HCT116 (cell line): ENCODE results near the gene AOAH. TPM values are rescaled to one million over a fixed set of nuclear protein-coding genes. Genes with fewer than 3 reads are reported as not detected.

ENCODE experiments used
- ATAC-seq: fragments of 200-7000 bp; cut with Tn5 transposase; 2 replicates; pipeline ENCODE4 v1.9.1; 2020; ENCODE audit warnings: mild to moderate bottlenecking, moderate library complexity
- BruUV-seq: library from RNA; stranded (reverse); fragments of 400-500 nt; replicated peaks from 2 replicates; lab custom pipeline; 2021; lab: Mats Ljungman, UMichigan
- CTCF ChIA-PET: fragments of 300-600 bp; sonication (Branson Sonifier 250); formaldehyde crosslinking; loops from one replicate; lab custom pipeline; 2021; ENCODE audit warnings: antibody characterized with exemption; lab: Charles Lee
- POLR2A ChIA-PET: fragments of 300-600, 350-600 bp; sonication (Branson Sonifier 250); formaldehyde crosslinking; loops from one replicate; lab custom pipeline; 2021; ENCODE audit warnings: antibody characterized with exemption; lab: Charles Lee
- RAD21 ChIA-PET, 2 experiments: fragments of 300-600 bp; sonication (Branson Sonifier 250); formaldehyde crosslinking; loops; one replicate each; lab custom pipeline; 2023; ENCODE audit warnings: low total read pairs in 2 of 2; ENCODE audit not compliant: uncharacterized antibody in 2 of 2, unreplicated experiment in 2 of 2, low non-redundant PET in 1 of 2; lab: Charles Lee
- DNase-seq: peaks from one replicate; pipeline ENCODE4 v3.0.0-alpha.2; 2010; ENCODE audit warnings: low read depth, low spot score
- H2AFZ ChIP-seq: fragments of 200-600 bp; shearing (Covaris generic), sonication (generic); 2 replicates; pipeline ENCODE4 v1.6.1; 2017; ENCODE audit warnings: low read depth, mixed run types, mixed read lengths, antibody characterized with exemption, low read length; ENCODE audit not compliant: poor library complexity, severe bottlenecking
- H3K27ac ChIP-seq: 2 replicates; pipeline ENCODE4 v1.5.1; 2012; ENCODE audit warnings: low read depth, low read length
- H3K27me3 ChIP-seq: fragments of 200-600 bp; sonication (generic); 2 replicates; pipeline ENCODE4 v1.6.1; 2016; ENCODE audit warnings: mixed run types, low read length, mixed read lengths; ENCODE audit not compliant: insufficient read depth
- H3K36me3 ChIP-seq, 2 experiments: fragments of 200-500 bp in 1 of 2; fragments of 200-600 bp in 1 of 2; sonication (Bioruptor generic) in 1 of 2; sonication (generic) in 1 of 2; 2 replicates each; pipeline versions ENCODE4 v1.5.1 to v1.6.1; 2014 to 2016; ENCODE audit warnings: low read length in 2 of 2, inconsistent platforms in 1 of 2, mixed read lengths in 1 of 2, mixed run types in 1 of 2; ENCODE audit not compliant: insufficient read depth in 2 of 2, control insufficient read depth in 1 of 2
- H3K4me1 ChIP-seq, 2 experiments: fragments of 200-600 bp in 1 of 2; sonication (generic) in 1 of 2; 2 replicates each; pipeline versions ENCODE4 v1.5.1 to v1.6.1; 2012 to 2017; ENCODE audit warnings: low read length in 2 of 2, inconsistent platforms in 1 of 2, mild to moderate bottlenecking in 1 of 2, mixed read lengths in 1 of 2, mixed run types in 1 of 2, moderate library complexity in 1 of 2; ENCODE audit not compliant: insufficient read depth in 2 of 2, control insufficient read depth in 1 of 2
- H3K4me2 ChIP-seq: fragments of 200-600 bp; sonication (generic); 2 replicates; pipeline ENCODE4 v1.6.1; 2017; ENCODE audit warnings: mixed run types, low read length, mixed read lengths
- H3K4me3 ChIP-seq, 2 experiments: fragments of 200-600 bp in 1 of 2; sonication (generic) in 1 of 2; replicated peaks in 1 of 2; 2 replicates each; pipeline ENCODE4 v1.5.1; 2011 to 2016; ENCODE audit warnings: low read length in 2 of 2, control low read depth in 1 of 2, low read depth in 1 of 2, mild to moderate bottlenecking in 1 of 2, mixed read lengths in 1 of 2, mixed run types in 1 of 2
- H3K79me2 ChIP-seq: fragments of 200-600 bp; sonication (generic); 2 replicates; pipeline ENCODE4 v1.6.1; 2017; ENCODE audit warnings: mild to moderate bottlenecking, mixed run types, low read length, moderate library complexity, mixed read lengths; ENCODE audit not compliant: insufficient read depth
- H3K9ac ChIP-seq: fragments of 200-600 bp; sonication (generic); 2 replicates; pipeline ENCODE4 v1.6.1; 2016; ENCODE audit warnings: low read length, mixed read lengths
- H3K9me2 ChIP-seq: fragments of 200-600 bp; sonication (generic), shearing (Covaris generic); 2 replicates; pipeline ENCODE4 v1.6.1; 2017; ENCODE audit warnings: mixed run types, mild to moderate bottlenecking, moderate library complexity; ENCODE audit not compliant: insufficient read depth
- H3K9me3 ChIP-seq, 2 experiments: fragments of 200-500 bp in 1 of 2; fragments of 200-600 bp in 1 of 2; sonication (Bioruptor generic) in 1 of 2; sonication (generic) in 1 of 2; 2 replicates each; pipeline ENCODE4 v1.6.1; 2014 to 2017; ENCODE audit warnings: low read length in 2 of 2, mixed read lengths in 2 of 2, inconsistent platforms in 1 of 2, low read depth in 1 of 2, mild to moderate bottlenecking in 1 of 2, mixed run types in 1 of 2, moderate library complexity in 1 of 2; ENCODE audit not compliant: control insufficient read depth in 1 of 2, insufficient read depth in 1 of 2
- H4K20me1 ChIP-seq: fragments of 200-600 bp; sonication (generic), shearing (Covaris generic); 2 replicates; pipeline ENCODE4 v1.6.1; 2017; ENCODE audit warnings: mixed run types, mild to moderate bottlenecking, moderate library complexity; ENCODE audit not compliant: insufficient read depth
- CBX3 ChIP-seq: IDR thresholded peaks from 2 replicates; pipeline ENCODE4 v1.6.1; 2012; ENCODE audit warnings: low read depth
- EGR1 ChIP-seq: IDR thresholded peaks from 2 replicates; pipeline ENCODE4 v1.6.1; 2012; ENCODE audit warnings: low read depth
- POLR2A ChIP-seq: IDR thresholded peaks from 2 replicates; pipeline ENCODE4 v1.7.0; 2011; ENCODE audit warnings: borderline replicate concordance; ENCODE audit not compliant: insufficient read depth, insufficient read length; ENCODE audit errors: extremely low read depth
- POLR2AphosphoS5 ChIP-seq: IDR thresholded peaks from 2 replicates; pipeline ENCODE4 v1.6.1; 2011; ENCODE audit warnings: mild to moderate bottlenecking, low read depth, low read length, moderate library complexity
- RAD21 ChIP-seq: IDR thresholded peaks from 2 replicates; pipeline ENCODE4 v1.6.1; 2012; ENCODE audit warnings: low read depth, mild to moderate bottlenecking
- SIN3A ChIP-seq: IDR thresholded peaks from 2 replicates; pipeline ENCODE4 v1.6.1; 2012; ENCODE audit warnings: low read depth
- SRF ChIP-seq: IDR thresholded peaks from 2 replicates; pipeline ENCODE4 v1.6.1; 2012; ENCODE audit warnings: low read depth
- TCF7L2 ChIP-seq: IDR thresholded peaks from 2 replicates; pipeline ENCODE4 v1.7.0; 2011; ENCODE audit warnings: borderline replicate concordance, inconsistent platforms; ENCODE audit not compliant: insufficient read depth, insufficient read length; ENCODE audit errors: extremely low read depth
- intact Hi-C: fragments of 100-400 bp; cut with micrococcal nuclease; formaldehyde crosslinking; loops from 2 replicates; pipeline ENCODE4 v1.10.0; 2022
- total RNA-seq: library from RNA; stranded (reverse); gene quantifications from one replicate; pipeline ENCODE4 v1.2.1, GENCODE V29; 2021; ENCODE audit not compliant: unreplicated experiment
- TF ChIP-seq, protein P1 (sequence below): IDR thresholded peaks from 2 replicates; pipeline ENCODE4 v1.6.1; 2011; ENCODE audit warnings: mild to moderate bottlenecking, low read length, moderate library complexity; ENCODE audit not compliant: insufficient replicate concordance; ENCODE audit errors: extremely low read depth
- TF ChIP-seq, protein P2 (sequence below), 3 experiments: fragments of 200-600 bp in 1 of 3; sonication (generic) in 1 of 3; IDR thresholded peaks in 2 of 3; conservative IDR thresholded peaks in 1 of 3; 2 replicates each; pipeline ENCODE4 v1.5.1; 2012 to 2017; ENCODE audit warnings: low read depth in 2 of 3, low read length in 2 of 3, antibody characterized with exemption in 1 of 3, borderline replicate concordance in 1 of 3, control low read depth in 1 of 3, mild to moderate bottlenecking in 1 of 3, mixed read lengths in 1 of 3, mixed run types in 1 of 3, moderate library complexity in 1 of 3; ENCODE audit not compliant: insufficient read depth in 1 of 3

The AOAH gene
- total RNA-seq, 1 experiment from 2014 or later = 1.1 TPM

DNA sequence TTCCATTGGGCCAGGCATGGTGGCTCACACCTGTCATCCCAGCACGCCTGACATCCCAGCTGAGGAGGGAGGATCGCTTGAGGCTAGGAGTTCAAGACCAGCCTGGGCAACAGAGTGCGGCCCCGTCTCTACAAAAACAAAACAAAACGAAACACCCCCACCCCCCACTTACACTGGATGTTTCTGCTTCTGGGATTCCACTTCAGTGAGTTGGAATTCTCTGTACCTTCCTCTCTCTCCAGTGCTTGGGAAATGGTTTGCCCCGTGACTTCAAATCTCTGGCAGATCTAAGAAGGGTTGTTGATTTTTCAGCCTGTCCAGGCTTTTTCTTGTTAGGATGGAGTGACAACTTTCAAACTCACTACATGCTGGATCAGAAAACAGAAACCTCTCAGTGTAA lies 227.7 kb downstream of the AOAH start:
- Histone ChIP-seq H3K36me3 (no peaks in the 10 kb centered on the region), H4K20me1 (no peaks in the 10 kb centered on the region), H2AFZ (no peak overlapping the region), H3K27me3 (no peaks in the 10 kb centered on the region), H3K9me3 (no peaks in the 10 kb centered on the region), H3K79me2 (no peaks in the 10 kb centered on the region), H3K9me2 (no peaks in the 10 kb centered on the region), H3K4me3 (no peak overlapping the region), H3K4me2 (no peak overlapping the region), H3K4me1 (peaks cover 0 to 2% of the 10 kb centered on the region in 2 experiments; a peak in 2 of 4 replicates), H3K9ac (no peak overlapping the region), H3K27ac (no peak overlapping the region)
- CTCF ChIA-PET = interaction anchor here (1.1 kb wide), 1 partner anchor 9 kb away, joined by 3 read pairs; no protein-coding TSS in a partner anchor
- ATAC-seq (no peak), DNase-seq (no peak)
- POLR2A ChIA-PET = no interaction called here
- intact Hi-C loops = no loop called here
- TF ChIP-seq SRF = no peak
- RAD21 ChIA-PET = no interaction called here
- BruUV-seq = no TSS peak

DNA sequence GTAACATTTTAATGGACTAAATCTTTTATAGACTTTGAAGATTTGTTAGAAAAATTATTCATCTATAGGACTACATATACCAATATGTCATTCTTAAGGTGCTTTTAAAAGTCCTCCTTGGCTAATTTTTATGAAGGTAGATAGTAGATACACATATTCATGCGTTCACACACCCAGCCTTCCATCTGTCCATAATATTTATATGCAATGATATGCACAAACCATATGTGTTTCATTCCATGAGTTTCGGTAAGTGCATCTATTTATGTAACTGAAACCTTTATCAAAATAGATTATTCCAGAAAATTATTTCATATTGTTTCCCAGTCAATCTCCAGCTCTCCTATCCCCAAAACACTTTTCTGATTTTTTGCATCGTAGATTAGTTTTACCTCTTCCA lies 233.0 kb downstream of the AOAH start:
- no peak overlapping the region for H3K4me3 ChIP-seq
- ChIA-PET CTCF (interaction anchor here (3.5 kb wide), 1 partner anchor 690 kb away, joined by 27 read pairs; no protein-coding TSS in a partner anchor), RAD21 (no interaction called here), POLR2A (no interaction called here)
- H3K9me3 ChIP-seq = no peaks in the 10 kb centered on the region
- intact Hi-C loops = loop anchor here (5.0 kb wide), 1 partner anchor 536 kb away; no protein-coding TSS in a partner anchor
- H3K9me2 ChIP-seq = no peaks in the 10 kb centered on the region
- ATAC-seq (no peak), DNase-seq (no peak)
- H3K4me1 ChIP-seq = no peaks in the 10 kb centered on the region
- H2AFZ ChIP-seq = no peak overlapping the region
- H3K79me2 ChIP-seq = no peaks in the 10 kb centered on the region
- no peak overlapping the region for H3K4me2 ChIP-seq
- no peaks in the 10 kb centered on the region for H3K36me3 ChIP-seq
- TF ChIP-seq CBX3 = no peak
- no peak for TF ChIP-seq EGR1
- no peak for TF ChIP-seq SRF
- no peak for TF ChIP-seq POLR2AphosphoS5
- TF ChIP-seq TCF7L2 = no peak
- no peak for TF ChIP-seq SIN3A
- TF ChIP-seq, protein P1, sequence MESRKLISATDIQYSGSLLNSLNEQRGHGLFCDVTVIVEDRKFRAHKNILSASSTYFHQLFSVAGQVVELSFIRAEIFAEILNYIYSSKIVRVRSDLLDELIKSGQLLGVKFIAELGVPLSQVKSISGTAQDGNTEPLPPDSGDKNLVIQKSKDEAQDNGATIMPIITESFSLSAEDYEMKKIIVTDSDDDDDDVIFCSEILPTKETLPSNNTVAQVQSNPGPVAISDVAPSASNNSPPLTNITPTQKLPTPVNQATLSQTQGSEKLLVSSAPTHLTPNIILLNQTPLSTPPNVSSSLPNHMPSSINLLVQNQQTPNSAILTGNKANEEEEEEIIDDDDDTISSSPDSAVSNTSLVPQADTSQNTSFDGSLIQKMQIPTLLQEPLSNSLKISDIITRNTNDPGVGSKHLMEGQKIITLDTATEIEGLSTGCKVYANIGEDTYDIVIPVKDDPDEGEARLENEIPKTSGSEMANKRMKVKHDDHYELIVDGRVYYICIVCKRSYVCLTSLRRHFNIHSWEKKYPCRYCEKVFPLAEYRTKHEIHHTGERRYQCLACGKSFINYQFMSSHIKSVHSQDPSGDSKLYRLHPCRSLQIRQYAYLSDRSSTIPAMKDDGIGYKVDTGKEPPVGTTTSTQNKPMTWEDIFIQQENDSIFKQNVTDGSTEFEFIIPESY = no peak
- TF ChIP-seq POLR2A = no peak
- TF ChIP-seq, protein P2, sequence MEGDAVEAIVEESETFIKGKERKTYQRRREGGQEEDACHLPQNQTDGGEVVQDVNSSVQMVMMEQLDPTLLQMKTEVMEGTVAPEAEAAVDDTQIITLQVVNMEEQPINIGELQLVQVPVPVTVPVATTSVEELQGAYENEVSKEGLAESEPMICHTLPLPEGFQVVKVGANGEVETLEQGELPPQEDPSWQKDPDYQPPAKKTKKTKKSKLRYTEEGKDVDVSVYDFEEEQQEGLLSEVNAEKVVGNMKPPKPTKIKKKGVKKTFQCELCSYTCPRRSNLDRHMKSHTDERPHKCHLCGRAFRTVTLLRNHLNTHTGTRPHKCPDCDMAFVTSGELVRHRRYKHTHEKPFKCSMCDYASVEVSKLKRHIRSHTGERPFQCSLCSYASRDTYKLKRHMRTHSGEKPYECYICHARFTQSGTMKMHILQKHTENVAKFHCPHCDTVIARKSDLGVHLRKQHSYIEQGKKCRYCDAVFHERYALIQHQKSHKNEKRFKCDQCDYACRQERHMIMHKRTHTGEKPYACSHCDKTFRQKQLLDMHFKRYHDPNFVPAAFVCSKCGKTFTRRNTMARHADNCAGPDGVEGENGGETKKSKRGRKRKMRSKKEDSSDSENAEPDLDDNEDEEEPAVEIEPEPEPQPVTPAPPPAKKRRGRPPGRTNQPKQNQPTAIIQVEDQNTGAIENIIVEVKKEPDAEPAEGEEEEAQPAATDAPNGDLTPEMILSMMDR (IDR thresholded peaks at IDR 0.05 in 2 of 3, conservative IDR thresholded peaks at IDR 0.05 in 1 of 3; ENCODE audit: borderline replicate concordance in 1 of 3, insufficient read depth in 1 of 3, low read depth in 2 of 3, low read length in 2 of 3) = no peak
- no peak for TF ChIP-seq RAD21
- no peak overlapping the region for H3K9ac ChIP-seq
- H4K20me1 ChIP-seq = no peaks in the 10 kb centered on the region
- H3K27me3 ChIP-seq = no peaks in the 10 kb centered on the region
- H3K27ac ChIP-seq = no peak overlapping the region
- BruUV-seq = no TSS peak
